K562 (cell line): ENCODE results near the gene ABHD18.

Experiments used
- CCAR2 ChIP-seq: fragments of 200-400 bp; formaldehyde crosslinking; IDR thresholded peaks from 2 replicates; pipeline ENCODE4 v1.6.1; 2017; ENCODE audit warnings: mild to moderate bottlenecking, low read depth, low read length
- CREB1 ChIP-seq, 2 experiments: sonication (generic) in 1 of 2; formaldehyde crosslinking in 1 of 2; IDR thresholded peaks; 2 replicates each; pipeline versions ENCODE4 v1.6.1 to v1.8.0; 2012 to 2022; ENCODE audit warnings: inconsistent platforms in 1 of 2, mild to moderate bottlenecking in 1 of 2, missing genetic modification reagents in 1 of 2, moderate library complexity in 1 of 2
- CREB5 ChIP-seq: fragments of 250-450 bp; sonication (Bioruptor Pico); IDR thresholded peaks from 2 replicates; pipeline ENCODE4 v1.5.0; 2020; ENCODE audit warnings: mild to moderate bottlenecking
- CTCF ChIP-seq, 3 experiments: IDR thresholded peaks in 2 of 3; conservative IDR thresholded peaks in 1 of 3; 2 replicates each; pipeline ENCODE4 v1.5.1; 2011 to 2012; ENCODE audit warnings: low read length in 3 of 3, mild to moderate bottlenecking in 3 of 3, control low read depth in 2 of 3, improper control_type of control experiment in 1 of 3, inconsistent platforms in 1 of 3, low read depth in 1 of 3, mixed read lengths in 1 of 3, moderate library complexity in 1 of 3; ENCODE audit not compliant: insufficient read depth in 2 of 3
- ELF4 ChIP-seq: fragments of 450-650 bp; formaldehyde crosslinking; IDR thresholded peaks from 2 replicates; pipeline ENCODE4 v1.4.0; 2022; ENCODE audit warnings: missing genetic modification characterization
- JUND ChIP-seq, 2 experiments: IDR thresholded peaks; 2 replicates in 1 of 2; 3 replicates in 1 of 2; pipeline ENCODE4 v1.6.1; 2011; ENCODE audit warnings: borderline replicate concordance in 2 of 2, low read depth in 2 of 2, low read length in 2 of 2, improper control_type of control experiment in 1 of 2, missing biosample characterization in 1 of 2, missing genetic modification characterization in 1 of 2, missing genetic modification reagents in 1 of 2
- KDM4B ChIP-seq, 2 experiments: fragments of 450-650 bp in 1 of 2; sonication (generic) in 1 of 2; IDR thresholded peaks; 2 replicates each; pipeline ENCODE4 v1.6.1; 2016 to 2017; ENCODE audit warnings: borderline replicate concordance in 2 of 2, antibody characterized with exemption in 1 of 2, low read depth in 1 of 2, mild to moderate bottlenecking in 1 of 2
- POLR2A ChIP-seq: fragments of 450-650 bp; conservative IDR thresholded peaks from 2 replicates; pipeline ENCODE4 v1.6.1; 2016
- POLR2AphosphoS5 ChIP-seq: IDR thresholded peaks from 2 replicates; pipeline ENCODE4 v1.6.1; 2011; ENCODE audit warnings: mild to moderate bottlenecking, low read depth, low read length, moderate library complexity; ENCODE audit not compliant: control insufficient read depth, insufficient read depth
- RAD21 ChIP-seq, 2 experiments: fragments of 250-450 bp in 1 of 2; fragments of 450-650 bp in 1 of 2; sonication (Bioruptor Pico) in 1 of 2; formaldehyde crosslinking in 1 of 2; IDR thresholded peaks in 1 of 2; conservative IDR thresholded peaks in 1 of 2; 2 replicates each; pipeline versions ENCODE4 v1.4.0 to v1.8.0; 2020 to 2022; ENCODE audit warnings: mild to moderate bottlenecking in 2 of 2, moderate library complexity in 1 of 2
- SRF ChIP-seq, 2 experiments: fragments of 250-450, 450-650 bp in 1 of 2; sonication (Bioruptor Pico) in 1 of 2; sonication (generic) in 1 of 2; formaldehyde crosslinking; IDR thresholded peaks; 2 replicates each; pipeline versions ENCODE4 v1.5.0 to v1.5.1; 2020 to 2022; ENCODE audit warnings: mild to moderate bottlenecking in 1 of 2, missing genetic modification reagents in 1 of 2
- ZBTB11 ChIP-seq, 3 experiments: fragments of 200-800 bp in 1 of 3; fragments of 250-450 bp in 1 of 3; fragments of 450-650 bp in 1 of 3; sonication (Bioruptor Pico) in 1 of 3; sonication (Bioruptor generic) in 1 of 3; formaldehyde crosslinking in 1 of 3; IDR thresholded peaks; 2 replicates each; pipeline versions ENCODE4 v1.6.1 to v1.8.0; 2016 to 2022; ENCODE audit warnings: mild to moderate bottlenecking in 2 of 3, missing genetic modification characterization in 2 of 3, missing compliant biosample characterization in 1 of 3, moderate library complexity in 1 of 3
- ZNF146 ChIP-seq: IDR thresholded peaks from one replicate; pipeline ENCODE4 v1.6.1; 2018; ENCODE audit warnings: missing compliant biosample characterization; ENCODE audit not compliant: unreplicated experiment

GRCh38 chr4:128061566-128062536 lies 96.6 kb downstream of the ABHD18 start:
- TF ChIP-seq CCAR2 (no peak), CREB5 (CRISPR knock-in tag) (no peak), ZNF146 (CRISPR knock-in tag) (no peak), KDM4B (IDR thresholded peaks at IDR 0.05; ENCODE audit: borderline replicate concordance in 2 of 2, low read depth in 1 of 2) (no peak), POLR2A (no peak), CREB1 (IDR thresholded peaks at IDR 0.05) (peak; percentile 27; the same call in 1 of the 2 replicates), CREB1 (CRISPR knock-in tag; IDR thresholded peaks at IDR 0.05) (no peak), SRF (CRISPR knock-in tag; IDR thresholded peaks at IDR 0.05) (no peak), ELF4 (CRISPR knock-in tag) (no peak), ZBTB11 (CRISPR knock-in tag; IDR thresholded peaks at IDR 0.05) (no peak), JUND (IDR thresholded peaks at IDR 0.05; ENCODE audit: borderline replicate concordance, low read depth, low read length) (no peak), JUND (tag; IDR thresholded peaks at IDR 0.05; ENCODE audit: borderline replicate concordance, low read depth, low read length) (no peak), CTCF (IDR thresholded peaks at IDR 0.05 in 2 of 3, conservative IDR thresholded peaks at IDR 0.05 in 1 of 3; ENCODE audit: insufficient read depth in 2 of 3, low read depth in 1 of 3, low read length in 3 of 3) (0 out of 6 replicates have a peak, but pooled peaks of 1 of the 3 experiments have one; percentile 1), POLR2AphosphoS5 (no peak), RAD21 (CRISPR knock-in tag; conservative IDR thresholded peaks at IDR 0.05 in 1 of 2, IDR thresholded peaks at IDR 0.05 in 1 of 2) (no peak)
